WTC11 (cell line): ENCODE measurements around the gene OR52N2.

Source experiments
- AFF4 ChIP-seq: sonication (generic); formaldehyde crosslinking; IDR thresholded peaks from 2 replicates; pipeline ENCODE4 v1.8.1; 2023; ENCODE audit warnings: mild to moderate bottlenecking, missing genetic modification reagents, borderline replicate concordance
- CTCF ChIP-seq: fragments of 200-600 bp; IDR thresholded peaks from 2 replicates; pipeline ENCODE4 v1.8.0; 2022; ENCODE audit warnings: antibody characterized with exemption
- ELF4 ChIP-seq: sonication (generic); formaldehyde crosslinking; IDR thresholded peaks from 2 replicates; pipeline ENCODE4 v1.8.1; 2022; ENCODE audit warnings: low read depth, mild to moderate bottlenecking, moderate library complexity, missing genetic modification reagents
- ETV6 ChIP-seq: sonication (generic); formaldehyde crosslinking; IDR thresholded peaks from 2 replicates; pipeline ENCODE4 v1.8.1; 2022; ENCODE audit warnings: mild to moderate bottlenecking, missing genetic modification reagents
- FOXJ3 ChIP-seq: sonication (generic); formaldehyde crosslinking; IDR thresholded peaks from 2 replicates; pipeline ENCODE4 v1.9.0; 2021; ENCODE audit warnings: missing genetic modification reagents, mild to moderate bottlenecking, borderline replicate concordance
- FOXK1 ChIP-seq: sonication (generic); formaldehyde crosslinking; IDR thresholded peaks from 2 replicates; pipeline ENCODE4 v1.8.0; 2022; ENCODE audit warnings: mild to moderate bottlenecking, moderate library complexity, missing genetic modification reagents
- IRF2 ChIP-seq: sonication (generic); formaldehyde crosslinking; IDR thresholded peaks from 2 replicates; pipeline ENCODE4 v1.8.0; 2022; ENCODE audit warnings: low read depth, missing genetic modification reagents, borderline replicate concordance
- MAX ChIP-seq: sonication (generic); formaldehyde crosslinking; IDR thresholded peaks from 2 replicates; pipeline ENCODE4 v1.8.0; 2022; ENCODE audit warnings: mild to moderate bottlenecking, missing genetic modification reagents
- RELA ChIP-seq: sonication (generic); formaldehyde crosslinking; IDR thresholded peaks from 2 replicates; pipeline ENCODE4 v1.8.1; 2022; ENCODE audit warnings: missing genetic modification reagents, mild to moderate bottlenecking, borderline replicate concordance
- SOX15 ChIP-seq: fragments of 250-450 bp; sonication (Bioruptor Pico); IDR thresholded peaks from 2 replicates; pipeline ENCODE4 v1.9.0; 2021; ENCODE audit warnings: mild to moderate bottlenecking

GRCh38 chr11:5783255-5783654 is 25.5 kb upstream of the OR52N2 start, which contains the start of gene OR52N5:
- no peak for TF ChIP-seq MAX (CRISPR knock-in tag)
- TF ChIP-seq CTCF, result no peak
- no peak for TF ChIP-seq ELF4 (CRISPR knock-in tag)
- no peak for TF ChIP-seq AFF4 (CRISPR knock-in tag)
- no peak for TF ChIP-seq SOX15
- no peak for TF ChIP-seq ETV6 (CRISPR knock-in tag)
- TF ChIP-seq FOXK1 (CRISPR knock-in tag), result no peak
- no peak for TF ChIP-seq IRF2
- TF ChIP-seq FOXJ3 (CRISPR knock-in tag), result no peak
- TF ChIP-seq RELA, result no peak
